NAMALWA (cell line): Measurements from ENCODE around the gene CYTL1.
"Not testable (repeated sequence)": the region's sequence is repeated elsewhere in the genome, so short reads cannot be mapped to it uniquely, and the experiment has no call there.

Experiments
- DNase-seq: peaks from one replicate; pipeline ENCODE4 v3.0.0-alpha.2; 2015; ENCODE audit warnings: low spot score

CYTL1 gene

DNA sequence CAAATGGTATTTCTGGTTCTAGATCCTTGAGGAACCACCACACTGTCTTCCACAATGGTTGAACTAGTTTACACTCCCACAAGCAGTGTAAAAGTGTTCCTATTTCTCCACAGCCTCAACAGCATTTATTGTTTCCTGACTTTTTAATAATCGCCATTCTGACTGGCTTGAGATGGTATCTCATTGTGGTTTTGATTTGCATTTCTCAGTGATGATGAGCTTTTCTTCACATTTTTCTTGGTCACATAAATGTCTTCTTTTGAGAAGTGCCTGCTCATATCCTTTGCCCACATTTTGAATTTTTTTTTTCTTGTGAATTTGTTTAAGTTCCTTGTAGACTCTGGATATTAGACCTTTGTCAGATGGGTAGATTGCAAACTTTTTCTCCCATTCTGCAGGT lies 22.3 kb downstream of the CYTL1 start:
- not testable (repeated sequence) for DNase-seq

DNA sequence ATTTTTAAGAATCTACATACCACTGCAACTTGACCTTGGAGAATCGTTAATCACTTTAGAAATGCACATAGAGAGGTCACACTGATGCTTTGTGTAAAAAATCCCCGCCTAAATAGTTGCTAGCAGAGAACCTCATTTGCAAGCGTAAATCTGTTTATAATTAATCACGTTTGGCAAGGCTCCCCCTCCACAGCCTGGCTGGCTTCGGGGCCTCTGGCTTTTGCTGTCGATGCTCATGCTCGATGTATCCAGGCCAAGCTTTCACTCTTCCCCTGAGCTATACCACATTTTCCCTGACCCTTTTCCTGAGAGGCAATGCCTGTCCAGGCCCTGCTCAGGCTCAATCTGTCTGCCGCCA lies 23.4 kb downstream of the CYTL1 start:
- DNase-seq = no peak

DNA sequence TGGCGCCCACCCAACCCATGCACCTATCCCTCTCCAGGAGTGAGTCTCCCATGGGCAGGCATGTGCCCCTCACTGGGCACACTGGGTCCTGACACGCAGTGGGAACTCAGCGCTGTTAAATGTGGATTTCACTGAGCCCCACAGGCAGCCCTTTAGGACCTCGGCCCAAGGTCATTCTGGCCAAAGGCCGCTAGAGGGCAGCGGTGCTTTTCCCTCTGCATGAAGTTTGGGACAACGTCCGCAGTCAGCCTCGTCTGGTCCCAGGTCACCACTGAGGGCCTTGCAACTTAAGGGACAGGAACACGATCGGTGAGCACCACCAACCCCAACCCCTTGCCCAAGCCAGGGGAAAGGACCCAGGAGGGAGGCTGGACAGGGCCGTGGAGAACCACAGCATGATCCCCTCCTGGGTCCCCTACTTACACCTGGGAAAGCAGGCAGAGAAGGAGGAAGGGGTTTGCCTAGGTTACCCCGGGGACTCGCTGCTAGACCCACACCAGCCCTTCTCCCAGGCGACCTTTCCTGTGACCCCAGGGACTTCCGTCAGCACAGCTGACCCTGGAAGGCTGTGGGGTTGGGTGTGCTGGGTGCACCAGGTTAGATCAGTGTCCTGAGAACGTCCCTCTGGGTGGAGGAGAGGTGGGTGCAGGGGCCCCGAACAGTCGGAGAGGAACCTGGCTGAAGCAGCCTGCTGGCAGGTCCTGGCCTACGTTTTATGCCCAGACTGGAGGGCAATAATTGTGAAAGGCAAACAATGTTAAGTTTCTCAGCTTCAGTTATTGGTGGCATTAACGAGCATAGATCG lies 24.0 kb downstream of the CYTL1 start:
- peak; percentile 65 for DNase-seq

DNA sequence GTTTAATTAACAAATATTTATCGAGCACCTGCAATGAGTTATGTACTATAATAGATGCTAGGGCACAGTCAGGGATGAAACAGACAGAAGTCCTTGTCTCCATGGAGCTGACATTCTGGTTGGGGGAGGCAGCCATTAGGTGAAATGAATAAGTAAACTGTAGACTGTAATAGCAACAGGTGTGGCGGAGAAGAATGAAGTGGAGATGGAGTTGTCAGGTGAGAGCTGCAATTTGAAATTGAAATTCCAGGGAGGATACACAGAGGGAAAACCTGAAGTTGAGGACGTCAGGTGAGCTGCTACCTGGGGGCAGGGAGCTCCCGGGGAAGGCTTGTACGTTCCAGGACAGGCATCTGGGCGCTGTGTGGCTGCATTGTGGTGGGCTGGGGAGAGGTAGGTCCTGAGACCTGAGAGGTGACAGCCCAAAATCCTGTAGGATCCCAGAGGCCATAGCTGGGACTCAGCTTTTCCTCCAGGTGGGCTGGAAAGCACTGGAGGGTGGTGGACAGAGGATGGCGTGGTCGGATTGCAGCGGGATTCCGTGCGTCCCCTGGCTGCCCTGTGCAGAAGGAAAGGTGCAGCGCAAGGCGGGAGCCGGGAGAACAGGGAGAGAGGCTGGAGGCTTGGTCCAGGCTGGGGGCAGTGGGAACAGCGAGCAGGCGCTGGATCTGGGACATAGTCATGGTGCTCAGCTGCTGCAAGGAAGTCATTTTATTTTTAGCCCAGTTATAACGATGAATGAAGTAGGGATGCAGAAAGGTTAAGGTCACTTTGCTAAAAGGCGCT lies 24.8 kb downstream of the CYTL1 start:
- no peak for DNase-seq

DNA sequence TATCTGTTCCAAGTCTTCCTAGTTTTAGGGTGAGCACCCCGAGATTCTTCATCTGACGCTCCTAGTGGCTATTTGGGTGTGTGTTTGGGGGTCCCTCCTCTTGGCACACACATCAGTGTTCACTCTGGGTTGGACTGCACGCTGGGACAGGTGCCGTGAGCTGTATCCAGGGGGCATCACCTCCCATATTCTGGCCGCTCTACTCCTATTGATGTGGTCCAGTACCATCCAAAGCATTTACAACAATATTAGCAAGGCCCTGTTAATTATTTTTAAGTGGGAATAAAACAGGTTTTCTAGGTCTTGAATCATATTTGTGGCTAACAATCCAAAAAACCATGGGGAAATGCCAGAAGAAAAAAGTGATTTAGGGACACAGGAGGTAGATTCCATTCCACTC lies 26.4 kb downstream of the CYTL1 start:
- no peak for DNase-seq

DNA sequence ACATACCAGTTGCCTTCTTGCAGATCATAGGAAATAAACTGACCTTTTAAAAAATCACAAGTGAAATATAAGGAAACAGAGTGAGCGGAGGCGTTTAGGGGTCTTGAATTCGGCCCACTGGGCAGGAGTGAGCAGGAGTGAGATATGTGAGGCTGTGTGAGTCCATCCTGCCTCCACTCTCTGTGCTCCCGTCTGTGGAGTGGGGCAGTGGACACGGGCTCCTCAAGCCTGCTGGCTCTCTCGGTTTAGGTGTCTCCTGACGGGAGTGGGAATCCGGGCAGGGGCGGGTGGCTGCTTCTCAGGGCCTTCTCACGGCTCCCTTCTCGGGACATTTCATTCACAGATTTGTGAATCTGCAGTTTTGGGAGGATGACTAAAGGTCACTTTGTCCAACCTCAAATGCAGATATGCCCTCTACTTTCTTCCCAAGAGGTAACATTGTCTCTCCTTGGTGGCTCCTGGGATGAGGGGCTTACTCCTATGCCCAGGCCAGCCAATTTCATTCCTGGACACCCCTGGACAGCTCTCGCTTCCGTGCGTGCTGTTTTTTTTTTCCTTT lies 27.6 kb downstream of the CYTL1 start:
- no peak for DNase-seq

DNA sequence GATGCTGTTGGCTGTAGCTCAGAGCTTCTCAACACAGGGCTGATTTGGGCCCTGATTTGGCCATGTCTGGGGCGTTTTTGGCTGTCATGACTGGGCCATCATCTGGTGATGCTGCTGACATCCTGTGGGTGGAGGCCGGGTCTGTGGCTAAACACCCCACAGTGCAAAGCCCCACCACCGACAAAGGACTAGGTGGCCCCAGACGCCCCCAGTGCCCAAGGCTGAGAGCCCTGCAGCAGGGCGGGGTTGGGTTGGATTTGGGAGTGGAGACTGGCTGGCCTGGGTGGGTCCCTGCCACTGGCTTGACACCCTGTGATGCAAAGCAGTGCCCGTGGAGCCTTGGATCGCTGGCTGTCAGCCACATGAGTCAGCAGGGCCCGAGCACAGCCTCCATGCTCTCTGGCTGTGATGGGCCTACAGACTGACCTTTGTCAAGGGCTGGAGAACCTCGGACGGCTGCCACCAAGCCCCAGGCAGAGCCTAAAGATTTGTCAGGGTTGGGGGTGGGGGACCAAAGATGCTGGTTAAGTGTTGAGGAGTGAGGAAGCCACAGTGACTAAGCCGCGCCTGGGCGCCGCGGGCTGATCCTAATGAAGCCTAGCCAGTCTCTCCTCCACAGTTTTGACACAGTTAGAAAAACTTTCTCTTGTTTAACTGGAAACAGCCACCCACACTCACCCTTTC lies 28.3 kb downstream of the CYTL1 start:
- DNase-seq = no peak

DNA sequence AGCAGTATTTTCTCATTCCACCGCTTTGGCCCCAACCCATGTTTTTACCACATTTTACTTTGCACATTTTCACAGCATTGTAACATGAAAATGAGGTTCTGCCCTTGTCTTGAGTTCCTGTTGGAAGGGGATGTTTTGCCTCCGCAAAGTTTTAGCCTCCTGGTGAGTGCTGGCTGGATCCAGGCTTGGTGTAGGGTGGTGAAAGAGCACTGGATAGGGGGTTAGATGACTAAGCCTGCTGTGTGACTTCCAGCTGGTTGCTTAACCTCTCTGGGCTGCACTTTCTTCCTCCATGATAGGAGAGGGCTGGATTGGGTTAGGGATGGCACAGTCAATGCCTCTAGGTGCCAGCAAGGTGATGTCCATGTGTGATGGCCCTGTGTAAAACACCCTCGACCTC lies 28.9 kb downstream of the CYTL1 start:
- no peak for DNase-seq

DNA sequence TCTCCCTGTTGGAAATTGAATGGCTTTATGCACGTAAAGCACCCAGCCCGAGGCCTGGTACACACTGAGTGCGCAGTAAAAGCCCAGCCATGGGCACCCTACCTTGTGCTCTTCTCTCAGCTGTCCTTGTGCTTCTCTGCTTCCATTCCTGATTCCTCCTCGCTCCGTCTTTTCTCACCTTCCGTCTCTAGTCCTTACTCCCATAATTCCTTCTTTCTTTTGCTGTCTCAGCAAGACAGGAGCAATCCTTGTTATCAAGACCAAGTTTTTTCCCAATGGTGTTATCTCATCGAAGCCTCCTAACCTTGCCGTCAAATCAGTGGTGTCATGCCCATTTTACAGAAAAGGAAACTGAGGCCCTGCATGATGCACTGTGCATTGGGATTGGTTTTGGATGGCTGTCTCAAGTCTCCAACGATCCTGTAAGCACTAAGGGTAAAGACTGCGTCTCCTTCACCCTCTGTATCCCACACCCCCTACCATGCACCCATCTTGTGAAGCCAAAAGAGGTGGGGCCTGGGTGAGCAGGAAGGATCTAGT lies 30.1 kb downstream of the CYTL1 start:
- no peak for DNase-seq

DNA sequence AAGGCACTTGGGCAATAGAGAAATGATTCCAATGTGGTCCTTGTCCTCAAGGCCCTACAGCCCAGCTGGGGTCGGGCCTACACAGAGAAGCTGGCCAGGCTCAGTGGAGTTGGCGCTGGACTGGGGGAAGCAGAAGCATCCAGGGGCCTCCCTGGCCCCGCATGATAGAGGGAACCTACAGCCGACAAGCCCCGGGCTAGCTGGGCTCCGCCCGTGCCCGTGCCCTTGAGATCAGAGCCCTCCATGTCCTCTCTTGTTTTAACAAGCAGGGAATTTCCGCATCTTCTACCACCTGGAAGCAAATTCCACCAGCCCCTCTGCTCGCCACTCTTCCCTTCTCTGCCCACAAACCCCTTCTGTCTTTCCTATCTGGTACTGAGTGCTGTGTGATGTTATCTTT lies 31.6 kb downstream of the CYTL1 start:
- no peak for DNase-seq

DNA sequence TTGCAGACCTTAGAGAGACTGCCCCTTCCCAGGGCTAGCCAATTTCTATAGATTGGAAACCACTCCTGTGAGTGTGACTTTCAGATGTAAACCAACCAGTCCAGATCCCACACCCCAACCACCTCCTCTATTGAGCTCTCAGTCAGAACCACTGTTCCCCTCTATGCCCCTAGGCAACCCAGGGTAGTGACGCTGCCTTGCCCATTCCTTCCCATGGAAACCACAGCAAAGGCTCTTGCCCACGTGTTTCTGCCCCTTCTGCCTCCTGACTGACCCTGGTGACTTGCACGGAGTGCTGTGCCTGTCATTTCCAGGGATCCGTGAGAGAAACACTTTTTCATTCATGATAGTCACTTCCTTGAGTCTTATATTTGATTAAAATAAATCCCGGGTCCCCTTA lies 32.4 kb downstream of the CYTL1 start:
- DNase-seq = no peak

DNA sequence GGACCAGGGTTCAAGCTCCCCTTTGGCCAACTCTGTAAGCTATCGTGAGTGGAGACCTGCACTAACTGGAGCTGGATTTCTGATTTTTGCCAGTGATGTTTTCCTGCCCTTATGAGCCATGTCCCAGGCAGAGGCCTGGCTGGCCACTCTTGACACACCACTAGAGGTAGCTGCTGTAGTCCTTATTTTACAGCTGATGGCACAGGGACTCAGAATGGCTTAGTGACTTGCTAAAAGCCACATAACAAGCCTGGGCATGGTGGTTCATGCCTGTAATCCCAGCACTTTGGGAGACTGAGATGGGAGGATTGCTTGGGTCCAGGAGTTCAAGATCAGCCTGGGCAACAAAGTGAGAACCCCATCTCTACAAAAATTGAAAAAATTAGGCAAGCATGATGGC lies 33.4 kb downstream of the CYTL1 start:
- peak; percentile 11 for DNase-seq

DNA sequence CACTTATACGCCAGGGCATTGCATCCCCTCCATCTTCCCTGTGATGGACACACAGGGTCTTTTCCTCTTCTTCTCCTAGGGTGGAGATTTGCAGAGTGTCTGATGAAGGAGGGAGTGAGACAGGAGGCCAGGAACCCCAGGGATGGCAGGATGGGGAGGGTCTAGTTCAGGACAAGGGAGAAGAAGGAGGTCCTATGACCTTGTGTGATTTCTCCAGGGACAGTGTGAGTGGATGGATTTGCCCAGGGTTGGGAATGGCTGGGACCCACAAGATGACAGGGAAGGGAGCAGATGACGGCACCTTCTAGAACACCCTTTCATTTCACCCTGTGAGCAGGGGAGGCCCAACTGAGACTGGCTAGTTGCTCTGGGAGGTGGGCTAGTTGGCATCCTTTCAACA lies 34.2 kb downstream of the CYTL1 start:
- no peak for DNase-seq

DNA sequence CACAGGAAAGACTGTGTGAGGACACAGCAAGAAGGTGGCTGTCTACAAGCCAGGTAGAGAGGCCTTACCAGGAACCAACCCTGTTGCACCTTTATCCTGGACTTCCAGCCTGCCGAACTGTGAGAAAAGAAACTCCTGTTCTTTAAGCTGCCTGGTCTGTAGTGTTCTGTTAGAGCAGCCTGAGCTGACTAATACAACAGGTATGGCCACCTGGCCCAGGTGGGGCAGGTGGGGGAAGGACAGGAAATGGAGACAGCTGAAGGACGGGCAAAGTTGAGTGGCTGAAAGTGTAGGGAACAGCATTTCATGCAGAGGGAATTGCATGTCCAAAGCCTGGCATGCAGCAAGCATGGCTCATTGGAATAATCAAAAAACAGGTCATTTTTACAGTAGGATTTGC lies 35.1 kb downstream of the CYTL1 start:
- DNase-seq = no peak

DNA sequence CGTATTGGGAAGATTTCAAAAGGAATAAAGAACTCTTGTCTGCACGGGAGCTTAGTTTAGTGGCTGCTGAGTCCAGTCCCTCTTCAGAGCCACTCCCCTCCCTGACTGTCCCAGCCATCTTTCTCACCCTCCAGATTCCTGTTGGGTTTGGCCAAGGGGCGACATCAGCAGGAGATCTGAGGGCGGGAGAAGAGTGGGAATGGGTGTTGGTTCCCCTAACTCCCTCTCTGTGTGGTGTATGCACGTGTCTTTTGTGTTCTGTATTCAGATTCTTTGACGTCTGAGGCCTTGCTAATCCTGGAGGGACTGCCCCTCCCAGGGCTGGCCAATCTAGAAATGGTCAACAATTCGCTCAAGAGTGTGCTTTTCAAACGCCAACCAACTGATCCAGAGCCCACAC lies 37.4 kb downstream of the CYTL1 start:
- no peak for DNase-seq

DNA sequence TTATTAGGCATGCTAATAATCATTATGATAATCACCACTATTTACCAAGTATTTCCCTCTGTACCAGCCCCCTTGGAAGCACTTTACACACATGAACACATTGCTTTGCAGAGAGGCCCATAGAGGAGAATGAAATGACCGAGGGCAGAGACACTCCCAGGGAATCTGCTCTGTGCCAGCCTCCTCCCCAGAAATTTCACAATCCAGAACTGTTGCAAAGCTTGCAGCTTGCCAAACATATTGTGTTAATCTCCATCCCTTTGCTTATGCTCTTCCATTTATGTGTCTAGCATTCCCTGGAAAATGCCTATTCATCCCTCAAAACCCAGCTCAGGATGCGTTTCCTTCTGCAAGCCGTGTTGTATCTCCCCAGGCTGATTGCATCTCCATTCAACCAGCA lies 37.8 kb downstream of the CYTL1 start:
- DNase-seq = no peak

DNA sequence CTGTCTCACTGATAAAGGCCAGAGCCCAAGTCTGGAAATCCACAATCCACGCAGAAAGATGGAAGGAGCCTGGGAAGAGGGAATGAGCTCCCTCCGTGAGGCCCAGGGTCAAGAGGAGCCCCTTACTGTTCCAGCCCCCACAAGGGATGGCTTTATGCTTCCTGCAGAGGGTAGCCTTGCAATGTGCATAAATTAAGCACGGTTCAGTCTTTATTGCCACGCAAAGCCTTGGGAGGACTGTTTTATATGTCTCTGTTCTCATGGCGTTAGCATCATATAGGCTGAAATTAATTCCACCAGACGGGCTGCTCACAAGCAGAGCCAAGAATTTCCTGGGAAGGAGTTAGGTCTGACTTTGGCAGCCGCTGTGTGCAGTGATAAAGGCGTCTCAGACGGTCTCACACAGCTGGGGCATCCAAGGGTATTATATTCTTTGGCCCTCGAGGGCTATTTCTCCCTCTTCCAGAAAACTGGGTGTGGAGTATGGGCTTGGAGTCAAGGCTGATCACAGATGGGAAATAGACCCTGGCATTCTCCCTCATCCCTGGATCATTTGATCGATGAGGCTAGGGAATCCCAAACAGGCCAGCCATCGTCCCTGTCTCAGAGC lies 38.5 kb downstream of the CYTL1 start:
- DNase-seq = no peak

DNA sequence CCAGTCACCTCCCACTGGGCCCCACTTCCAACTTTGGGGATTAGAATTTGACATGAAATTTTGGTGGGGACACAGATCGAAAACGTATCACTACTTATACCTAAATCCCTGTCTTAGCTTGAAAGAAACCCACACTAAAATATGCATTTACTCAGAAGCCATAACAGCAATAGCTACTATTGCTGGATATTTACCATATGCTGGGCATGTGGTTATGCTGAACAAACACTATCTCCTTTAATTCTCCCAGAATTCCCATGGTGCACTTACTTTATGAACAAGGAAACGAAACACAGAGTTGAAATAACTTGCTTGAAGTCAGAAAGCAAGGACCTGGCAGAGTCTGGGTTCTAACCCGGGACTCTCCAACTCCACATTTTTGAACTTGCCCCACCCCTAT lies 39.3 kb downstream of the CYTL1 start:
- no peak for DNase-seq

DNA sequence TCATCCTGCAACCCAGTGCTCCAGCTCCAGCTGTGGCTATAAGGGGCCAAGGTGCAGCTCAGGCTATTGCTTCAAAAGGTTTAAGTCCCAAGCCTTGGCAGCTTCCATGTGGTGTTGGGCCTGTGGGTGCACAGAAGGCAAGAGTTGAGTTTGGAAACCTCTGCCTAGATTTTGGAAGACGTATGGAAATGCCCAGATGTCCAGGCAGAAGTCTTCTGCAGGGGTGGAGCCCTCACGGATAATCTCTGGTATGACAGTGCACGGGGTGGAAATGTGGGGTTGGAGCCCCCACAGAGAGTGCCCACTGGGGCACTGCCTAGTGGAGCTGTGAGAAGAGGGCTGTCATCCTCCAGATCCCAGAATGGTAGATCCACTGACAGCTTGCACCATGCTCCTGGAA lies 44.5 kb downstream of the CYTL1 start:
- DNase-seq = no peak

DNA sequence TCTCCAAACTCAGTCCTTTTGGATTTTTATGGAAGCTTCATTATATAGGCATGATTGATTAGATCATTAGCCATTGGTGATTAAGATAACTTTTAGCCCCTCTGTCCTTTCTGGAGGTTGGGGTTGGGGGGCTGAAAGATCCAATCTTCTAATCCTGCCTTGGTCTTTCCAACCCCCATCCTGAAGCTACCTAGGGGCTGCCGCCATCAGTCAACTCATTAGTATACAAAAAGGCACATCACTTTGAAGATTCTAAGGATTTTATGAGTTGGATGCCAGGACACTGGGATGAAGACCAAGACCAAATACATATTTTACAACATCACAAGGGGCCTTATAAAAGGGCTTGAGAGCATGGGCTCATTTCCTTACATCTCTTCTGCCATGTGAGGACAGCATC lies 47.5 kb downstream of the CYTL1 start:
- no peak for DNase-seq

DNA sequence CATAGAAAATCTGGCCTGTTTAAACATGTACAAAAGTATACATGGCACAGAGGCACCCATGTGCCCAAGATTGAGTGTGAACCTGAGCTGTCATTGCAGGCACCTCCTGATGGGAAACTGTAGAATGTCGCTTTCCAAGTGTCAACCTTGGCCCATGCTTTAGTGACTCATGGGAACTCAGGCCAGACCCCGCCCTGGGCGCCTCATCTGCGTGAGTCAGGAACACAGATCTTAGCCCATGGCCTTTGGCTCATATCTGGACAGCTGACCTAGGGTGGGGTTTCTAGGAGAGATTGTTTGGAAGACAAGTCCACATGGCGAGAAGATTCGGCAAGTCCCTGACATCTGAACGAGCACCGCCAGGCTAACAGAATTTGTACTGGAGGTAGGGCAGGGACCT lies 50.0 kb downstream of the CYTL1 start:
- DNase-seq = no peak

DNA sequence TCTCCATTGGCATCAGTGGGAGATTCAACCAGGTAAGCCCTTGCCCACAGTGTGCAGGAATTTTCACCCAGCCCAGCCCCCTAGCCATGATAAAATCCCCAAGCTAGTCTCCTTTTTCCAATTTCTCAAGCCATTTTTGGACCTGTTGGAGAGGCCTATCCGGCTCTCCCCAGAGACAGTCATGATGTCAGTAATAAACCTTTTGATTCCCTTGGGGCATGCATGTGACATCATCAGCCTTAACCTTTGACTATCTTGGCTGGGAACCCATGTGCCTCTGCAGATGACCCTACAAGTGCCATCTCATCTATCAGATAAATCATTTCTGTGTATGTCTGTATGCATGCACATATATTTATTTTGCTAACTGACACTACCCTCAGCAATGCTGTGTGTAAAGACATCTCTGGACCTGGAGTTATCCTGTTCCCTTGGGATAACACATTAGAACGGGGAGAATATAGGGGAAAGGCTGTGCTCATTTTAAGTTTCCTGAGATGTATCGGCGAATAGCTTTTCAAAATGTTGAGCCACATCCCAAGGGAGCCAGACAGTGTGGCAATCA lies 51.0 kb downstream of the CYTL1 start:
- no peak for DNase-seq
